ENCODE data around the gene RNFT2.
A peak's percentile ranks its signal among the peaks of the same experiment; 100 is the strongest.

RNFT2 gene, protein sequence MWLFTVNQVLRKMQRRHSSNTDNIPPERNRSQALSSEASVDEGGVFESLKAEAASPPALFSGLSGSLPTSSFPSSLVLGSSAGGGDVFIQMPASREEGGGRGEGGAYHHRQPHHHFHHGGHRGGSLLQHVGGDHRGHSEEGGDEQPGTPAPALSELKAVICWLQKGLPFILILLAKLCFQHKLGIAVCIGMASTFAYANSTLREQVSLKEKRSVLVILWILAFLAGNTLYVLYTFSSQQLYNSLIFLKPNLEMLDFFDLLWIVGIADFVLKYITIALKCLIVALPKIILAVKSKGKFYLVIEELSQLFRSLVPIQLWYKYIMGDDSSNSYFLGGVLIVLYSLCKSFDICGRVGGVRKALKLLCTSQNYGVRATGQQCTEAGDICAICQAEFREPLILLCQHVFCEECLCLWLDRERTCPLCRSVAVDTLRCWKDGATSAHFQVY

DNA sequence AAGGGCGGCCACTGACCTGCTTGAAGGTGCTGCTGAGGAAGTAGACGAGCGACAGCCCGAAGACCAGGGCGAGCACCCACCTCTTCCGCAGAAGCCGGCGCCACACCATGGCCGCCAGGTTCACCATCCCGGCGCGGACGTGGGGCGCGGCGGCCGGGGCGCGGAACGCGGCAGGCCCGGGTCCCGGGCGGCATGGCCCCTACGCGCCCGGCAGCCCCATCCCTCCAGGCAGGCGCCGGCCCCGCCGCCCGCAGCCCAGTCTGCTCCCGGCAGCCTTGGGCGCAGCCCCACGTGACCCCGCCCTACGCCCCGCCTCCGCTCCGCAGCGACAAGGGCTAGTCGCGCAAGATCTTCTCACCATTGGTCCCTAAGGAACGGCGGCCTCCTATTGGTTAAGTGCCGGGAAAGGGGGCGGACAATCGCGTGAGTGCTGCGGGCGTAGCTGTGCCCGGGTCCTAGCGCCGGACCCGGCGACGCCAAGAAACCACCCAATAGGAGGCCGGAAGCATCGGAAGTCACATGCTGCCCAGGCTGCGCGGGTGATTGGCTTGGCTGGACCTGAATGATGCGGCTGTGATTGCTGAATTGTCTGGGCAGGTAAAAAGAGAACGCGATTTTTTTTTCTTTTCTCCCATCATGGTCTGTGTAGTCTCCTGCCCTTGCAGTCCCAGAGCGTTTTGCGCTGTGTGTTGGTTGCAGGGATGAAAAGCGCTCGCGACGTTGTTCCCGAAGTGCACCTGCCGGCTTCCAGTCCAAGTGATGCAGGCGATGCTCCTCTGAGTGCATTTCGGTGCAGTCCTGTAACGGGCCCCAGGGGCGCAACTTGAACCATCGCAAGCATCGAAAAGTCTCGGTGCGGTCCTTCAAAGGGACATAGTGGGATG is at the start of gene RNFT2, which contains the start of gene SPRING1:
RNFT2 (plus strand) TSS at position 542 of the 884 bp plus-strand sequence. CDS start 2,183 bp downstream, outside the sequence.
SPRING1 (minus strand) TSS at position 296 of the 884 bp plus-strand sequence; CDS start at position 127, 169 bp downstream.
- DNase-seq (ENCODE audit: low spot score): peak; percentile 100

DNA sequence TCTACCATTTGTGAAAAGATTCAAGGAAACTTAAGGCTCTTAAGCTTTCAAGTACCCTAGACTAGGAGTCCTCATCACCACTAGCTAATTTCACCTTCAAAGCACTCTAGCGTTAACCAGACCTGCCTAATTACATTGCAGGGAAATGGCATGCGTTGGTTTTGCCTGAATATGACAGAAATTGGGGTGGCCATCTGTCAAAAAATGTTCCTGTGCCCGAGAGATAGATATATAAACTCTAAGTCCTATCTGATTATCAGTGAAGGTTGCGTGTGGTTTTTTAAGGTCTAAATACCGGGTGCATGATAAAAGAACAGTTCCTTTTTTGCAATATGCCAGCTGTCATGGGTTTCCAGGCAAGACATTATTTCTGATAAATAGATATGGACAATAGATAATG is 48.6 kb upstream of the RNFT2 start:
- no peak for DNase-seq (ENCODE audit: low spot score)

DNA sequence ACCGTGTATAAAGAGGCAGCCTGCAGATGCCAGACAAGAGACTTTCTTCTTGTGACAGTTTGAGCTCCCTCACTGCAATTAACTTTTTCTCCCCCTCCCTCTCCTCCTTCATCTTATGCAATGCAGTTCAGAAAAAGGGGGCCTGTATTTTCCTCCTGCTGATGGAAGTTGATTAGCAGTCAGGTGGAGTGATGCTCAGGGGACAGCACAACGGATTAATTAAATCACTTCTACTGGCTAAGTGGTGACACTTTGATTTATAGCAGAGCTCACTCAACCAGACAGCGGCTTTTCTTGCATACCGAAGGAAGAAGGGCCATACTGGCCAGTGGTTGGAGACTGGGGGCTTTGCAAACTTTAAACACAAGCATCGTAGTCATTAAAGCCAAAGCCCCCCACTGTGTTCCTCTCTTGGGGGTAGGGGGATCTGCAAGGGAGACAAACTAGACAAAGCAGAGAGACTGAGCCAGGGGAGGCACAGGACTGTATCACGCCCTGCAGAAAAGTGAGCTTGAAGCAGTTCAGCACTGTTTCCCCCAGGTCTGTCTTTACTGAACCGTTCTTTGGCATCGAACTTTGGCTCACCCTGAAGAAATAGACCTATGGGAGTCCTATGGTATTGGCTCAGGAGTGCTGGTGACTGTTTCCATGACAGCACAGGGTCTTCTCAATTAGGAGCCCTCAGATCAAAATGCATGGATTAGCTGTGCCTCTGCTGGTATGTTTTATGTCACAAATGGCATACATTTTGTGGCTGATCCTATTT is 48.0 kb upstream of the RNFT2 start:
- no peak for DNase-seq (ENCODE audit: low spot score)

DNA sequence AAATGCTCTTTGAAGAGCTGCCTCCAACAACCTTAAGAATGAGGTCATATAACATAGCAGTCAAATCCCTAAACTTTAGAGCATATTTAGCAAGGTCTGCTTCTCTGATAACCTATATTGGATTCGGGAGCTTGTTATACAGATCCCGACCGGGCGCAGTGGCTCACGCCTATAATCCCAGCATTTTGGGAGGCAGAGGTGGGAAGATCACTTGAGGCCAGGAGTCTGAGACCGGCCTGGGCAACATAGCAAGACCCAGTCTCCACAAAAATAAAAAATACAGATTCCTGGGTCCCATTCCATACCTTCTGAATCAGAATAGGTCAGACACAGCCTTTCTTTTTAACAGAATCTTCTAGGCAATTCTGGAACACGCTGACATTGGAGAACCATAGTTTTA is 46.9 kb upstream of the RNFT2 start:
- DNase-seq (ENCODE audit: low spot score): no peak

DNA sequence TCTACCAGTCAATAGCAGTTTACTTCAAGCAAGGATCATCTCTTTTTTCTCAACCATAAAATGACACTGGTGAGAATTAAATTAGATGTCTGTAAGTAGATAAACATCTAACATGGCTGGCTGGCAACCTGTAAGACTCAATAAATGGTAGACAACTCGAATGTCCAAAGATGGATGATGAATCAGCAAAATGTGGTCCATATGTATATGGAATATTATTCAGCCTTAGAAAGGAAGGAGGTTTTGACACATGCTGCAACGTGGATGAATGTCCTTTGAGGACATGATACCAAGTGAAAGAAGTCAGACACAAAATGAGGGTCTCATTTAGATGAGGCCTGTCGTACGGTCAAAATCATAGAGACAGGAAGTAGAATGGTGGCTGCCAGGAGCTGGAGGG is 46.5 kb upstream of the RNFT2 start:
- DNase-seq (ENCODE audit: low spot score): no peak

DNA sequence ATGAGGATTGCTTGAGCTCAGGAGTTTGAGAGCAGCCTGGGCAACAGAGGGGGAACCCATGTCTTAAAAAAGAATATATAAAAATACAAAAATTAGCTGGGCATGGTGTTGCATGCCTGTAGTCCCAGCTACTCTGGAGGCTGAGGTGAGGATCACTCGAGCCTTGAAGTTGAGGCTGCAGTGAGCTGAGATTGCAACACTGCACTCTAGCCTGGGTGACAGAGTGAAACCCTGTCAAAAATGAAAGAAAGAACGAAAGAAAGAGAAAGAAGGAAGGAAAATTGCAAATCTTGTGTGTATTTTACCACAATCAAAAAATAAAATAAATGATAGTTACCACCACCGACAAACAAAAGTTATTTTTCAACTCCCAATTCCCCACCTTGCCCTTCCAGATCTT is 45.5 kb upstream of the RNFT2 start:
- no peak for DNase-seq (ENCODE audit: low spot score)

DNA sequence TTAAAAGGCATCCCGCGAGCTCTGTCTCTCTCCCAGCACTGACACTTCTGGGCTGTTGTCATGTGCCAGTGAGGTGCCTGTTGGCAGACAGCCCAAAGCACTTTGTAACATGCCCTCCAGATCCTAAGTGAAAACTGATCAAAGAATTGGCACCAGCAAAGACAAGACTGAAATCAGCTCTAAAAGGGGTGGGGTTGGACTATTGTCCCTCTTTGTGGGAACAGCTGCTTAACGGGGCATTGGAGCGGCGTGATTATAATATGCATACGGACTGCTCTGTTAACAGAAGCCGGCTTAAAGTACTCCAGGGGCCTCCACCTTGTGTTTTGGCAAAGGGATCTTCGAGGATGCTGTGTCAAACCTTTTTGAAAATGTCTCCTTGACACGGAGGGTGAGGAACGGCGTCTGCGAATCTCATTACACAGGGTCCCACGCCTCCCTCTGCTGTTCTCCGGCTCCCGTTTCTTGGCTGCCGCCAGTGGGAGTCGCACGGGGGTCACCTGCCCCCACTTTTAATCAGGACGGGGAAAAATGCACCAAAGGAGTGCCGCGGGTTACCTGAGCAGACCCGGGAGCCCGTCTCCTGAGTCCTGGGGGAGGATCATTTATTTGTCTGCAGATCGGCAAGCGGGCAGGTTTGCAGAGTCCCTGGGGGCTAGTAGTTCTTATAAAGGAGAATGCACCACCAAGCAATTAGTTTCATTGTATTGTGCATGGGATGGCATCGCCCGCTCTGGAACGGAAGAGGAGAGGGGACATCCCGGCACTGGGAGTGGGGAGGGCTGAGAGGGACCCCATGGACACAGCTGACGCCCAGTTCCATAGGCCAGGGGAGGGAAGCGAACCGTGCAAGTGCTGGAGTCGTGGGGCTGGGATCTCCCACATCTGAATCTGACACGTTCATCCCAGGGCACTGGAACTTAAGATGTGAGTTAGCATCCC is 44.6 kb upstream of the RNFT2 start:
- no peak for DNase-seq (ENCODE audit: low spot score)

DNA sequence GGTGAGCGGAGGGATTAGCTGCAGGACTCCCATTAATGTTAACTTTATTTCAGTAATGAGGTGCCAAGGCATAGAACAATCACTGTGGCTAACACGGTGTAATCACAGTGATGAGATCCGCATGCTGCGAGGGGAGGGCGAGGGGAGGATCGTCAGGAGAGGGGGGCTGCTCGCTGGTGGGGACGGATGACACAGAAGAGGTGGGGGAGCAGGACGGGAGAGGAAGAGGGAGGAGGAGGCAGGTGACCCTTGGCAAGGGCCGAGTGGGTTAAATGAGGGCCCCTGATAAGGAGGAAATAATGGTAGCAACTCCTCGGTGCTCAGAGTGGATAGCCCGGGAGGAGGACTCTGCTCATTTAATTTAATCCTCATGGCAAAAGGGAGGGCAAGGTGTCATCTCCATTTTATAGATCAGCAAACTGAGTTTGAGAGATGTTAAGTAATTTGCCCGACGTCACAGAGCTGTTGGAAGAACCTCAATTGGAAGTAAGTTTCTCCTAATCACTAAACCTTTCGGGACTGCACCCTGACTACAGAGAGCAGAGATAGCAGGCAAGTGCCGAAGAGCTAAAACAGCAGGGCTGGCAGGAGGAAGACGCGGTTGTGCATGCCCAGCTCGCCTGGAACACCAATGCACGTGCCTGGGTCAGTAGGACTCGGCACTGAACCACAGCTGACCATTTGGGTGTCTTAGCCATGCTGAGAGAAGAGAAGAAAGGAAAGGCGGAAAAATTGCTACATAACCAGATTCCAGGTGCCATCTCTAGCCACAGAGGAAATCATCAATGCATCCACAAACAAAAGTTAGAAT is 43.3 kb upstream of the RNFT2 start:
- DNase-seq (ENCODE audit: low spot score): no peak

DNA sequence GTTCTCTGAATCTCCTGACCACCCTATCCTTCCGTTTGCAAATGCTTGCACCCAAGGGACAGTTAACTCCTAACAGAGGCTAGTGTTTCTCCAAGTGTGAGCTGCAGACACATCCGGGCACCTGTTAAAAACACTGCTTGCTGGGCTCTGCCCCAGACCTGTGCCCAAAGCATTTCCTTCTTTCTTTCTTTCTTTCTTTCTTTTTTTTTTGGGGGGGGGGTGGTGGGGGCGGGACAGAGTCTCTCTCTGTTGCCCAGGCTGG is 42.7 kb upstream of the RNFT2 start:
- DNase-seq (ENCODE audit: low spot score): no peak

DNA sequence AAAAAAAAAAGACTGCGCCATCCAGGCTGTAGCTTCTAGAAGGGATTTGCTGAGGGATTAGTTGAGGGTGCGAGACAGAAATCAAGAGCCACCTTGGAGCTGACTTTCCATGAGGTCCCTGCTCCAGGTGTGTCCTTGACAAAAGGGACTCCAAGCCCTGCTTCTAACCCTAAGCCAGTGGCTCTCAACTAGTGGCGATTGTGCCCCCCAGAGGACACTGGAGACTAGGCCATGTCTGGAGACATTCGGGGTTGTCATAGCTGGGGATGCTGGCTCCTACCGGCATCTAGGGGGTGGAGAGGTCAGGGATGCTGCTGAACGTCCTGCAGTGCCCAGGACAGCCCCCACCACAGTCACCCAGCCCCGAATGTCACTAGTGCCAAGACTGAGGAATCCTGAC is 40.8 kb upstream of the RNFT2 start:
- no peak for DNase-seq (ENCODE audit: low spot score)

DNA sequence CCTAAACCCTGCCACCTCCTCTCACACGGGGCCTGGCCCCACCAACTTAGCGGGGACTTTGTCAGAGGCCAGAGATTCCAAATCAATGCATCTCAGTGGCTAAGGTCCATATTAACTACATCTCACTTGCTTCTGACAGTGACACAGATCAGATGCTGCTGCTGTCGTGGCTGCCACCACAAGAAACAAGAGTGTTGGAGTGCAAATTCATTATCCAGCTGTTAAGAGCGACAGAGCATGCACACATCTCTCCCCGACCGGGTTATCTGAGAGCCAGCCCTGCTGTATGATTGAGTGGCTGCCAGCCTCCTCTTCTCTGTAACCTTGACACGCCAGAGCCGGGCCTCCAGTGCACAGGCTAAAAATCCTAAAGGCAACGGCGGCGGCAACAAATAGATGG is 40.4 kb upstream of the RNFT2 start:
- no peak for DNase-seq (ENCODE audit: low spot score)

DNA sequence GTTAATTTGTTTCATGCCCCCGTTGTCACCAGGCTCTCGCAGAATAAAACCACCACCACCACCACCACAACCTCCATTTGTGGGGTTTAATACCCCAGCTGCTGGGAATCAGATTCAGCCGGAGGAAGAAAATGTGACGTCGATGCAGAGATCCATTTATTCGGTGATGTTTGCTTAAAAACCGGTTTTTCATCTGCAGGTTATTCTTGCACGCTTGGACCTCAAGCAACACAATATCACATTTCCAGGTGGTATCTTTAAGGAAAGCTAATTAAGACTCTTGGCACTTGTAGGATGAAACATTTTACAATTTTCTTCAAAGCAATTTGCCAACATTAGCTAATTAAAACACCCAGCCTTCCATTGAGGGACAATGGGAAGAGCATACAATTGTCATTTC is 40.0 kb upstream of the RNFT2 start:
- no peak for DNase-seq (ENCODE audit: low spot score)

DNA sequence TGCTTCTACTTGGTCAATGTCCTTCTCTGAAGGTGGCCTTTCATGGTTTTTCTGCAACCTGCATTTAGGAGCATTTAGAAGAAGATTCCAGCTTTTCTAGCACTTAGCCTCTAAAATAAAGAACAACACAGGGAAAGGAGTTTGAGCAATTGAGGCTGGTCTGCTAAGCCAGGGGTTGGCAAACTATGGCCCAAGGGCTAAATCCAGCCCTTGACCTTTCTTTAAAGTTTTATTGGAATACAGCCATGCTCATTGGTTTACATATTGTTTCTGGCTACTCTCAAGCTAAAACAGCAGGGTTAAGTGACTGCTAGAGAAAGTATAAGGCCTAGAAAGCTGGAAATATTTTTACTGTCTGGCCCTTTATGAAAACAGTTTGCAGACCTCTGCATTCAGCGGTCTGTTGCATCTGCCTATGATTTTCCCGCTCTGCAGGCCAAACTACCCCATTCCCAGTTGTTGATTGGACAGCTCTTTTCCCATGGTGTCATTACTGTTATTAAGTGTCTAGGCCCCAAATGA is 39.5 kb upstream of the RNFT2 start:
- no peak for DNase-seq (ENCODE audit: low spot score)

DNA sequence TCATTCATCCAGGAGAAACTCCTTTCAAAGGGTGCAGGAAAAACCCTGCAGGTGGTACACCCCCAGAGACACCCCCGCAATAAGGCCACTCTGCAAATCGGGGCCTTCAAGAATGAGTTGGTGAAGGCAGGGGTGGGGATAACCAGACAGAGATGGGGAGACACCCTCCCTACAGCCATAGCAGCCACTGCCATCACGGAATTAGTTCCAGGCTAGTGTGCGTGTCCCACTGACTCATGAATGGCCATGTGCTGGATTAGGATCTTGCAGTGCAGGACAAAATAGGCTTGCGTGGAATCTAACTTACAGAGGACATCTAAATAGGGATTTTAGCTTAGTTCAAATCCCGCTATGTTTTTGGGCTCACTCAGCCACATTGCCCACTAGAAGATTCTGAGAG is 38.0 kb upstream of the RNFT2 start:
- DNase-seq (ENCODE audit: low spot score): no peak

DNA sequence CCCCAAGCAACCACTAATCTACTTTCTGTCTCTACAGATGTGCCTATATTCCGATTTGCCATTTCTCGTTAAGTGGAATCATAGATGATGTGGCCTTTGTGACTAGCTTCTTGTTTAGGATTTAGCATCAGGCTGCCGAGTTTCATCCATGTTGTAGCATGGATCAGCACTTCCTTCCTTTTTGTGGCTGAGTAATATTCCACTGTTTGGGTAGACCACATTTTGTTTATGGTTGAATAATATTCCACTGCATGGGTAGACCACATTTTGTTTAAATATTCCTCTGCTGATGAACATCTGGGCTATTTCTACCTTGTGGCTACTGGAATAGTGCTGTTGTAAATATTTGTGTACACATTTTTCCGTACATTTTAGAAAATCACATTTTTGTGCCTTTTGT is 36.7 kb upstream of the RNFT2 start:
- DNase-seq (ENCODE audit: low spot score): no peak

DNA sequence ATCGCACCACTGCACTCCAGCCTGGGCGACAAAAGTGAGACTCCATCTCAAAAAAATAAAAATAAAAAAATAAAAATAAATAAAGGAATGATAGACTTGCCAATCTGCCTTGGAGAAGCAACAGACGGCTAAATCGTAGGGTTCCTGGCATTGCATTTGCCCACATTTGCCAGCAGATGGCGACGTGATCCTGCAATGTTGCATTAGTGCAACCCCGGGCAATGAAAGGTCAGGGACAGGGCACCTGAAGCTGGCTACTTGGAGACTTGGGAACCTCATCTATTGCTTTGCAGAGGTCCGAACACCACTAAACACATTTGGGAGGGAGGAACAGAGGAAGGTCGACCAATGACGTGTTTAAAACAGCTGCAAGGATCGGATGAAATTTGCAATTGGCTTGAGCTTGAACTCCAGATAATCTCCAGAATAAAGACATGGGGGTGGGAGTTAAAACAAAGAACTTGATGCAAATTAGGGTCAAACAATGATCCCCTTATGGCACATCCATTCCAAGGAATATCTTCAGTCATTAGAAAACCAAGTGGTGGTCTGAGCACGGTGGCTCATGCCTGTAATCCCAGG is 34.8 kb upstream of the RNFT2 start:
- DNase-seq (ENCODE audit: low spot score): peak; percentile 68

DNA sequence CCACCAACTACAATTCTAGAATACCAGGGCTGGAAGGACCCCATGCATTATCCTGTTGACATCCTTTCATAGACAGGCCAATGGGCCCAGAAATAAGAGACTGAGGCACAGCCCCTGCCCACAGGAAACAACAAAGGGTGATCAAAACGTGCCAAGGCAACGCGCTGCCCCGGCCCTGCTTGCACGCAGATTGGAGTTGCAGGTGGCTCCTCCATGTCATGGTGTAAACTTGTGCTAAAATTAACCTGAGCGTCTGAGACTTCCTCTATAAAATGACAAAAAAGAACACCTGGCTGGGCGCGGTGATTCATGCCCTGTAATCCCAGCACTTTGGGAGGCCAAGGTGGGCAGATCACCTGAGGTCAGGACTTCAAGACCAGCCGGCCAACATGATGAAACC is 30.4 kb upstream of the RNFT2 start:
- DNase-seq (ENCODE audit: low spot score): no peak

DNA sequence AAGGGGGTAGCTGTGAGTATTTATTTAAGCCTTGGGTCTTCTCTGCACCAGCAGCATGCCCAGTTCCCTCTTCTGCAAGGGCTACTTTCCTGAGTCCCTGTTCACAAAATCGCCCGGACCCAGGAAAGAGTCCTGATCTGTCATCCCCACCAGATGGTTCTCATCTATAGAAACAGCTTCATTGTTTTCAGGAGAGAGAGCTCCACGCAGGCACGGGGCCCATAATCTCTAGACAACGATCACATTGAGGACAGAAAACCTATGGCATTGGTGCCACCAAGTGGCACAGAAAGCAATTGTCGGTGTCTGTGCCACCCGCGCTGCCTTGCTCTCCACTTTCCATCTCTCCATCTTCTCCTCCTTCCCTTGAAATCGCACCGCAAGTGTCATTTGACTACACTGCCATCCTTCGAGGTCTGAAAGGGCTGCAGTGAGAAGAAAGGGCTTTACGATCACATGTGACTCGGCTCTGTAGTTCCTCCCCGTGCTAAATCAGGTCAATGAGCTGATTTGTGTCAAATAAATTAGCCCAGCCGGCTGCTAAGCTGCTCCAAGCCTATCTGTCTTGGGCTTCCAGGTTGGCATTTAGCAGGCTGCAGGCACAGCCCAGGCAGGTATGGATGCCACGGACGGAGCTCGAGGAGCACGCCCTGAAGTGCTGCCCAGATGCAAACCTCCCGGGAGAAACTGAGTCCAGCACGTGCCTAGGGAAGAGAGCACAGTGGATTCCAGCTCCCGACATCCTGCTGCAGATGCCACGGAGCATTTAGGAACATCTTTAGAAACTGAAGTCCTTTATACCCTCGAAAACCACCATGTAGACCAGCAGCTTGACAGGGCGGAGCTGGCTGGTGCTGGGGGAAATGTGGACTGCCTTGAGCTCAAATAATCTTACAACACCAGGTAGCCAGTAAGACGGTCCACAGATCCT is 29.0 kb upstream of the RNFT2 start:
- peak; percentile 53 for DNase-seq (ENCODE audit: low spot score)

DNA sequence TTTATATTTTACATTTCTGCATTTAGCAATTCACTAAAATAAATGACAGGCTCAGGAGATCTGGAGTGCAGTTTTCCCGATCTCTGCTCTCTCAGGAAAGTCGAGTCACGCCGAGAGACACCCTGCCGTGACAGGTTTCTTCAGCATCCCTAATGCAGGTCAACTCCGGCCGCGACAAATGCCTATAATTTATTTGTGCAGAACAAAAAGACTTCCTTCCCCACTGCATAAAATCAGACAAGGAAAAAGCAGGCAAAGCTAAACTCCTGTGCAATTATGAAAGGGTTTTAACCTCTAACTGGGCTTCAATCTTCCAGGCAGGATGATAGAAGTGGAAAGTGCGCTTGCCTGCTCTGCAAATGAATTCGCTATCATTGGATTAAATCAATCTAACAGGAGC is 28.3 kb upstream of the RNFT2 start:
- no peak for DNase-seq (ENCODE audit: low spot score)

All from activated CD4-positive, alpha-beta T cell treated with anti-CD3 and anti-CD28 coated beads, Interleukin-2, Interleukin-4, amounts not matched to agents 100 ng/mL and 50 ng/mL, durations not matched to agents 16 hours and 8 hours (primary cell).